HepG2 (cell line): ENCODE measurements around the gene GATC. TPM values are rescaled to one million over a fixed set of nuclear protein-coding genes. Genes with fewer than 3 reads are reported as not detected.

Source experiments
- ATAC-seq: fragments of 200-7000 bp; cut with Tn5 transposase; 3 replicates; pipeline ENCODE4 v1.9.1; 2020; ENCODE audit warnings: mild to moderate bottlenecking, moderate library complexity
- BruUV-seq: library from RNA; stranded (reverse); fragments of 400-500 nt; replicated peaks from 2 replicates; lab custom pipeline; 2021; lab: Mats Ljungman, UMichigan
- CTCF ChIA-PET: fragments of 300-600 bp; formaldehyde crosslinking; extraction: SDS; loops from one replicate; lab custom pipeline; 2021; ENCODE audit warnings: low total read pairs, inconsistent platforms, low intra/inter-chr PET ratio; lab: Yijun Ruan, JAX
- POLR2A ChIA-PET: fragments of 350-600 bp; sonication (Branson Sonifier 250); formaldehyde crosslinking; loops from one replicate; lab custom pipeline; 2020; ENCODE audit warnings: antibody characterized with exemption, inconsistent platforms; lab: Yijun Ruan, JAX
- DNase-seq: peaks from one replicate; pipeline ENCODE4 v3.0.0-alpha.2; 2015; ENCODE audit warnings: low spot score
- FAIRE-seq: peaks from 3 replicates; lab custom pipeline; 2011; peaks lifted over from hg19 to GRCh38; lab: Jason Lieb, UNC
- H2AFZ ChIP-seq: one replicate; pipeline ENCODE4 v1.6.1; 2011; ENCODE audit warnings: low read length, inconsistent platforms
- H3K27ac ChIP-seq: fragments of 300-600 bp; 3 replicates; pipeline ENCODE4 v1.8.0; 2011; ENCODE audit warnings: mixed run types, mild to moderate bottlenecking, mixed read lengths, low read length, inconsistent platforms; ENCODE audit not compliant: insufficient read depth; ENCODE audit errors: extremely low read length
- H3K27me3 ChIP-seq, 2 experiments: fragments of 200-600 bp in 1 of 2; 2 replicates in 1 of 2; 3 replicates in 1 of 2; pipeline versions ENCODE4 v1.6.0 to v1.8.0; 2011; ENCODE audit warnings: low read length in 2 of 2, mild to moderate bottlenecking in 2 of 2, moderate library complexity in 2 of 2, inconsistent platforms in 1 of 2; ENCODE audit not compliant: insufficient read depth in 2 of 2, control insufficient read depth in 1 of 2
- H3K36me3 ChIP-seq, 2 experiments: fragments of 200-600 bp in 1 of 2; replicated peaks in 1 of 2; 2 replicates in 1 of 2; 3 replicates in 1 of 2; pipeline versions ENCODE4 v1.5.1 to v1.8.0; 2011; ENCODE audit warnings: low read length in 2 of 2, inconsistent platforms in 1 of 2; ENCODE audit not compliant: insufficient read depth in 2 of 2, control insufficient read depth in 1 of 2
- H3K4me1 ChIP-seq: 2 replicates; pipeline ENCODE4 v1.5.1; 2012; ENCODE audit warnings: low read length, inconsistent platforms; ENCODE audit not compliant: insufficient read depth
- H3K4me2 ChIP-seq: 2 replicates; pipeline ENCODE4 v1.6.0; 2011; ENCODE audit warnings: low read depth, low read length, inconsistent platforms
- H3K4me3 ChIP-seq, 3 experiments: fragments of 200-600 bp in 1 of 3; sonication (generic), shearing (Covaris generic) in 1 of 3; replicated peaks in 1 of 3; 2 replicates each; pipeline ENCODE4 v1.5.1; 2011 to 2016; ENCODE audit warnings: low read length in 3 of 3, inconsistent platforms in 2 of 3, low read depth in 2 of 3, mild to moderate bottlenecking in 2 of 3, control low read depth in 1 of 3, mixed read lengths in 1 of 3; ENCODE audit not compliant: insufficient read depth in 1 of 3
- H3K79me2 ChIP-seq: one replicate; pipeline ENCODE4 v1.6.1; 2011; ENCODE audit warnings: low read length, inconsistent platforms; ENCODE audit not compliant: insufficient read depth
- H3K9ac ChIP-seq: 2 replicates; pipeline ENCODE4 v1.6.0; 2011; ENCODE audit warnings: mild to moderate bottlenecking, low read depth, low read length, inconsistent platforms; ENCODE audit not compliant: insufficient read depth
- H3K9me3 ChIP-seq: 2 replicates; pipeline ENCODE4 v1.5.1; 2012; ENCODE audit warnings: mild to moderate bottlenecking, low read length
- H4K20me1 ChIP-seq: 2 replicates; pipeline ENCODE4 v1.6.0; 2011; ENCODE audit warnings: inconsistent platforms, mild to moderate bottlenecking, low read length, moderate library complexity; ENCODE audit not compliant: insufficient read depth
- CEBPG ChIP-seq: IDR thresholded peaks from 2 replicates; pipeline ENCODE4 v1.6.1; 2016
- PAX8 ChIP-seq: sonication (generic); formaldehyde crosslinking; IDR thresholded peaks from 2 replicates; pipeline ENCODE4 v1.8.0; 2022; ENCODE audit warnings: mild to moderate bottlenecking, missing genetic modification reagents, borderline replicate concordance
- PRMT3 ChIP-seq: sonication (generic); formaldehyde crosslinking; IDR thresholded peaks from 2 replicates; pipeline ENCODE4 v1.8.1; 2022; ENCODE audit warnings: low read depth, mild to moderate bottlenecking, moderate library complexity, missing genetic modification reagents, borderline replicate concordance
- RBM22 ChIP-seq: fragments of 200-400 bp; formaldehyde crosslinking; optimal IDR thresholded peaks from 2 replicates; pipeline ENCODE3; 2017; ENCODE audit warnings: mild to moderate bottlenecking, low read length, moderate library complexity
- SNRNP70 ChIP-seq: fragments of 200-400 bp; formaldehyde crosslinking; IDR thresholded peaks from 2 replicates; pipeline ENCODE4 v1.6.1; 2017; ENCODE audit warnings: mild to moderate bottlenecking, low read depth, low read length, moderate library complexity
- TAF1 ChIP-seq: sonication (generic); formaldehyde crosslinking; IDR thresholded peaks from 2 replicates; pipeline ENCODE4 v1.4.0; 2020; ENCODE audit warnings: missing genetic modification reagents
- U2AF2 ChIP-seq: fragments of 200-400 bp; formaldehyde crosslinking; IDR thresholded peaks from 2 replicates; pipeline ENCODE4 v1.6.1; 2017; ENCODE audit warnings: low read depth, mild to moderate bottlenecking, low read length
- UBTF ChIP-seq: sonication (generic); formaldehyde crosslinking; IDR thresholded peaks from 2 replicates; pipeline ENCODE4 v1.4.0; 2020; ENCODE audit warnings: mild to moderate bottlenecking, missing genetic modification reagents
- XRCC5 ChIP-seq: fragments of 200-400 bp; formaldehyde crosslinking; optimal IDR thresholded peaks from 2 replicates; pipeline ENCODE3; 2017; ENCODE audit warnings: mild to moderate bottlenecking, low read length
- ZNF143 ChIP-seq: sonication (generic); formaldehyde crosslinking; IDR thresholded peaks from 2 replicates; pipeline ENCODE4 v1.4.0; 2020; ENCODE audit warnings: missing genetic modification reagents
- ZNF761 ChIP-seq: sonication (generic); formaldehyde crosslinking; conservative IDR thresholded peaks from 2 replicates; pipeline ENCODE4 v1.4.0; 2020; ENCODE audit warnings: mild to moderate bottlenecking, missing genetic modification reagents
- ZNF792 ChIP-seq: IDR thresholded peaks from 2 replicates; pipeline ENCODE4 v1.6.1; 2016
- ZXDC ChIP-seq: sonication (generic); formaldehyde crosslinking; IDR thresholded peaks from 2 replicates; pipeline ENCODE4 v1.5.0; 2020; ENCODE audit warnings: mild to moderate bottlenecking, missing genetic modification reagents
- WGBS: methylation state at CpG from one replicate; pipeline ENCODE4 v1.1.6; 2017; ENCODE audit warnings: low lambda C conversion rate; 5-methylcytosine and 5-hydroxymethylcytosine counted together
- in situ Hi-C: cut with HindIII; loops from 2 replicates; pipeline ENCODE4 v1.10.0; 2017; ENCODE audit warnings: low pct_unique_long_range_greater_than_20kb; ENCODE audit not compliant: extremely low pct_ligation_motif_present
- intact Hi-C: fragments of 100-400 bp; cut with micrococcal nuclease; formaldehyde crosslinking; loops from one replicate; pipeline ENCODE4 v1.10.0; 2022; ENCODE audit not compliant: unreplicated experiment
- polyA plus RNA-seq, 8 experiments: library from polyadenylated mRNA; depleted of rRNA in 3 of 8; stranded (reverse) in 7 of 8; unstranded in 1 of 8; fragments of >200 nt; fragmentation: Illumina TruSeq in 4 of 8; extraction: Trizol in 4 of 8; gene quantifications; 2 replicates each; pipeline versions ENCODE4 v1.2.1 to v1.2.3, GENCODE V29; 2011 to 2016; ENCODE audit warnings: low read depth in 4 of 8, missing spikeins in 1 of 8, mixed read lengths in 1 of 8; ENCODE audit not compliant: insufficient read depth in 1 of 8
- total RNA-seq, 5 experiments: library from RNA; depleted of rRNA; stranded (reverse); fragments of >200 nt; fragmentation: Illumina TruSeq; extraction: Trizol; gene quantifications; 2 replicates each; pipeline ENCODE4 v1.2.3, GENCODE V29; 2016; ENCODE audit warnings: low read depth in 1 of 5

The GATC gene
- total and polyA plus RNA-seq, 2 of the 13 experiments (the other 11 are each of a cell fraction or from before 2014, with no cell fraction given): 17.7 to 29.7 TPM

GRCh38 chr12:120467439-120467838 lies 21.2 kb downstream of the GATC start:
- Histone ChIP-seq H3K27me3 (no peaks in the 10 kb centered on the region; a peak in 1 of 5 replicates), H3K79me2 (peaks cover 46% of the 10 kb centered on the region), H2AFZ (no peak overlapping the region), H3K27ac (no peak overlapping the region), H4K20me1 (peaks cover 30% of the 10 kb centered on the region), H3K4me2 (peak overlapping the region; percentile 86), H3K9me3 (no peaks in the 10 kb centered on the region), H3K36me3 (peaks cover 17 to 43% of the 10 kb centered on the region in 2 experiments), H3K4me1 (peaks cover 46% of the 10 kb centered on the region), H3K4me3 (no peak overlapping the region; a peak in 1 of 6 replicates), H3K9ac (peak overlapping the region; percentile 90; the same call in 1 of the 2 replicates)
- FAIRE-seq (no peak), ATAC-seq (no peak), DNase-seq (no peak)
- POLR2A ChIA-PET: interaction anchor here (1.0 to 1.9 kb wide), 7 partner anchors 9 to 30 kb away, joined by 3 to 9 read pairs (median 5); partner anchors contain the start of genes COX6A1, GATC and TRIAP1
- no TSS peak for BruUV-seq
- in situ Hi-C loops (no loop called here), intact Hi-C loops (loop anchor here (2.0 kb wide), 1 partner anchor 29 kb away; the partner anchor contains the start of gene COX6A1)
- WGBS: 97% methylated on average over 6 of the region's 6 CpGs
- CTCF ChIA-PET: no interaction called here
- TF ChIP-seq U2AF2: no peak
- no peak for TF ChIP-seq SNRNP70
- TF ChIP-seq ZNF792 (CRISPR knock-in tag): no peak
- TF ChIP-seq RBM22: no peak
- no peak for TF ChIP-seq PAX8 (CRISPR knock-in tag)
- TF ChIP-seq CEBPG (CRISPR knock-in tag): no peak

GRCh38 chr12:120468325-120468820 lies 22.1 kb downstream of the GATC start:
- FAIRE-seq (peak; percentile 76), ATAC-seq (peak; percentile 32), DNase-seq (peak; percentile 44)
- Histone ChIP-seq H4K20me1 (peaks cover 30% of the 10 kb centered on the region), H3K36me3 (peaks cover 10 to 34% of the 10 kb centered on the region in 2 experiments), H3K27ac (peak overlapping the region; percentile 78), H3K9ac (peak overlapping the region; percentile 90), H3K4me1 (peaks cover 52% of the 10 kb centered on the region), H3K9me3 (no peaks in the 10 kb centered on the region), H3K4me3 (peak overlapping the region; percentile 74 to 85 (median 81)), H2AFZ (no peak overlapping the region), H3K79me2 (peaks cover 44% of the 10 kb centered on the region), H3K27me3 (no peaks in the 10 kb centered on the region; a peak in 1 of 5 replicates), H3K4me2 (peak overlapping the region; percentile 86)
- ChIA-PET CTCF (no interaction called here), POLR2A (interaction anchor here (0.8 to 3.2 kb wide), 8 partner anchors 10 to 82 kb away, joined by 3 to 16 read pairs (median 6); partner anchors contain the start of genes COQ5 and DYNLL1)
- WGBS: under 1% methylated on average over 10 of the region's 23 CpGs
- TSS peak; percentile 50 for BruUV-seq
- in situ Hi-C loops (no loop called here), intact Hi-C loops (loop anchor here (2.0 kb wide), 3 partner anchors 22 to 60 kb away; partner anchors contain the start of genes COQ5, DYNLL1, GATC and TRIAP1)
- peak; percentile 46 for TF ChIP-seq XRCC5
- TF ChIP-seq ZXDC (CRISPR knock-in tag): 0 out of 2 replicates have a peak, but pooled peaks have one; percentile 22
- TF ChIP-seq TAF1 (CRISPR knock-in tag): 0 out of 2 replicates have a peak, but pooled peaks have one; percentile 13
- 0 out of 2 replicates have a peak, but pooled peaks have one; percentile 12 for TF ChIP-seq ZNF143 (CRISPR knock-in tag)
- 0 out of 2 replicates have a peak, but pooled peaks have one; percentile 19 for TF ChIP-seq UBTF
- no peak for TF ChIP-seq PRMT3
- TF ChIP-seq ZNF761 (CRISPR knock-in tag): 0 out of 2 replicates have a peak, but pooled peaks have one; percentile 32
